ENCODE data around the gene CLCN3. TPM values are rescaled to one million over a fixed set of nuclear protein-coding genes. Genes with fewer than 3 reads are reported as not detected.

The CLCN3 gene
- total and polyA plus RNA-seq, 2 of the 4 experiments (the other 2 are of a cell fraction): 13.0 to 22.8 TPM

DNA sequence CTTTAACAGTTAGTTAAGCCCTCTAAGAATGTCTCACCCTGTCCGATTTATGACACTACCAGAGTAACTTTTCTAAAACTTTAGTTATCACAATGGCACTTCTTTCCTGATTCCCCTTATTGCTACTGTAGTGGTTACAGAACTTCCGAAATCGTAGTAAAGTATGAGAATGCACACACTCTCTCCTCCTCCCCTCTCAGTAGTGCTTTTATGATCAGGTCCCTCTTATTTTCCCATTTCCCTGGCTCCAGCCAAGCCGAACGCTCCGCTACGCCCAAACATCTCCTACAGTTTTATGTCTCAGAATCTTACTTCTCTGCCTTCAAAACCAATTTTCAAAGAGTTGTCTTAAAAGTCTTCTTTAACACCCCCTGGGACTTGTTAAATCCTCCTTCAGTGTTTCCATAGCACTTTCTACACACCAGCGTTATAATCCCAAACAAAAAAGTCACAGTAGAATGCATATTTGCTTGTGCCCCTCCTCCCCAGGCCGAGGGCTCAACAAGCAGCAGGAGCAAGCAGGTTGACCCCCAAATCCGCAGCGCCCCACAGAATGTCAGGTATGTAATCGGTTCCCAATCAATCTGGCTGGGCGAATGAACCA lies 136.7 kb downstream of the CLCN3 start:
- BruUV-seq (replicated peaks): no TSS peak
- ChIA-PET CTCF (no interaction called here), POLR2A (ENCODE audit: unreplicated experiment) (no interaction called here)
- Histone ChIP-seq H3K4ac (ENCODE audit: low read depth, low read length) (peak overlapping the region; percentile 76), H3K4me2 (ENCODE audit: low read depth, low read length) (peak overlapping the region; percentile 85), H3K4me1 (ENCODE audit: control insufficient read depth, insufficient read depth, low read length) (peaks cover 1% of the 10 kb centered on the region; the same call in 1 of the 2 replicates), H2BK120ac (ENCODE audit: low read depth, low read length) (no peak overlapping the region), H2BK15ac (ENCODE audit: low read depth, low read length) (no peak overlapping the region), H2AK9ac (replicated peaks; ENCODE audit: low read depth, low read length, poor library complexity) (peak overlapping the region; percentile 87), H3K23ac (ENCODE audit: low read depth, low read length) (peak overlapping the region; percentile 11; the same call in 1 of the 2 replicates), H2AK5ac (ENCODE audit: low read depth, low read length) (no peak overlapping the region), H2BK20ac (ENCODE audit: low read depth, low read length) (no peak overlapping the region), H3K79me1 (ENCODE audit: low read depth in 1 of 2, low read length in 2 of 2) (peaks cover 18 to 20% of the 10 kb centered on the region in 2 experiments), H3K27ac (ENCODE audit: insufficient read depth, low read length) (no peak overlapping the region; the same call in 1 of the 2 replicates), H3K14ac (replicated peaks; ENCODE audit: low read depth, low read length) (peak overlapping the region; percentile 10), H4K5ac (ENCODE audit: low read depth, low read length) (peak overlapping the region; percentile 1; the same call in 1 of the 2 replicates), H3K18ac (ENCODE audit: low read depth, low read length) (no peak overlapping the region), H3K56ac (ENCODE audit: extremely low read depth, insufficient read depth, low read length) (peak overlapping the region; percentile 12; the same call in 1 of the 2 replicates), H2AFZ (replicated peaks; ENCODE audit: low read length, poor library complexity) (peak overlapping the region; percentile 100), H4K8ac (ENCODE audit: low read depth in 2 of 2, low read length in 2 of 2) (peak overlapping the region; percentile 76 to 95), H4K20me1 (ENCODE audit: insufficient read depth, low read length) (no peaks in the 10 kb centered on the region), H2BK5ac (ENCODE audit: low read depth, low read length, poor library complexity, severe bottlenecking) (no peak overlapping the region), H3K9me1 (ENCODE audit: insufficient read depth, low read length) (peaks cover 2% of the 10 kb centered on the region; the same call in 1 of the 2 replicates), H3K36me3 (ENCODE audit: control insufficient read depth, insufficient read depth, low read length) (peaks cover 5% of the 10 kb centered on the region; the same call in 1 of the 2 replicates), H3K4me3 (ENCODE audit: insufficient read depth, low read depth, low read length) (peak overlapping the region; percentile 81), H3K27me3 (ENCODE audit: control insufficient read depth, insufficient read depth, low read length) (no peaks in the 10 kb centered on the region; the same call in none of the 2 replicates), H4K91ac (ENCODE audit: insufficient read depth, low read depth, low read length) (peak overlapping the region; percentile 36; the same call in 1 of the 2 replicates), H3K9ac (ENCODE audit: low read depth, low read length) (peak overlapping the region; percentile 62), H3K9me3 (ENCODE audit: control insufficient read depth, insufficient read depth, low read length) (no peaks in the 10 kb centered on the region)
- intact Hi-C loops (cut with micrococcal nuclease) (loop anchor here (1.0 to 2.0 kb wide), 2 partner anchors 130 to 136 kb away; partner anchors contain the start of gene CLCN3), in situ Hi-C loops (cut with MboI; ENCODE audit: low sequenced_read_pairs) (no loop called here), dilution Hi-C loops (cut with HindIII; ENCODE audit: low sequenced_read_pairs, unreplicated experiment) (no loop called here)
- DNase-seq: no peak
- TF ChIP-seq BHLHE40 (IDR thresholded peaks at IDR 0.05; ENCODE audit: low read depth, low read length) (no peak), NFE2L2 (IDR thresholded peaks at IDR 0.05; ENCODE audit: low read depth, low read length) (no peak), SMC3 (IDR thresholded peaks at IDR 0.05; ENCODE audit: low read depth, low read length) (no peak), CHD1 (IDR thresholded peaks at IDR 0.05; ENCODE audit: low read depth, low read length) (no peak), MAZ (IDR thresholded peaks at IDR 0.05; ENCODE audit: borderline replicate concordance, low read depth, low read length) (no peak), FOS (IDR thresholded peaks at IDR 0.05; ENCODE audit: low read depth, low read length) (no peak), MAFK (IDR thresholded peaks at IDR 0.05; ENCODE audit: low read depth, low read length) (no peak), POLR2A (IDR thresholded peaks at IDR 0.05; ENCODE audit: low read depth, low read length) (no peak), MXI1 (IDR thresholded peaks at IDR 0.05; ENCODE audit: borderline replicate concordance, low read depth, low read length) (no peak), CEBPB (IDR thresholded peaks at IDR 0.05; ENCODE audit: low read depth, low read length) (no peak), USF2 (IDR thresholded peaks at IDR 0.05; ENCODE audit: low read depth, low read length) (no peak), RFX5 (IDR thresholded peaks at IDR 0.05; ENCODE audit: low read depth, low read length) (no peak), RCOR1 (IDR thresholded peaks at IDR 0.05; ENCODE audit: insufficient replicate concordance, low read length) (no peak)
- TF ChIP-seq, protein P1, sequence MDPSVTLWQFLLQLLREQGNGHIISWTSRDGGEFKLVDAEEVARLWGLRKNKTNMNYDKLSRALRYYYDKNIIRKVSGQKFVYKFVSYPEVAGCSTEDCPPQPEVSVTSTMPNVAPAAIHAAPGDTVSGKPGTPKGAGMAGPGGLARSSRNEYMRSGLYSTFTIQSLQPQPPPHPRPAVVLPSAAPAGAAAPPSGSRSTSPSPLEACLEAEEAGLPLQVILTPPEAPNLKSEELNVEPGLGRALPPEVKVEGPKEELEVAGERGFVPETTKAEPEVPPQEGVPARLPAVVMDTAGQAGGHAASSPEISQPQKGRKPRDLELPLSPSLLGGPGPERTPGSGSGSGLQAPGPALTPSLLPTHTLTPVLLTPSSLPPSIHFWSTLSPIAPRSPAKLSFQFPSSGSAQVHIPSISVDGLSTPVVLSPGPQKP (IDR thresholded peaks at IDR 0.05; ENCODE audit: borderline replicate concordance, low read depth, low read length): no peak
- 4% methylated on average over 4 of the region's 13 CpGs; no CpG with 5 or more reads in 1 of the 2 experiments for WGBS, 2 experiments (ENCODE audit: extremely low coverage in 2 of 2, insufficient read length in 1 of 2)
- peak; percentile 34 for ATAC-seq (ENCODE audit: low read depth)
